HEK293T (cell line): ENCODE results near the gene ZNF740.

Experiments
- ARNT ChIP-seq: fragments of 450-650 bp; IDR thresholded peaks from 2 replicates; pipeline ENCODE4 v1.6.1; 2017; ENCODE audit warnings: mild to moderate bottlenecking
- CTBP1 ChIP-seq: fragments of 450-650 bp; IDR thresholded peaks from 2 replicates; pipeline ENCODE4 v1.6.1; 2016; ENCODE audit warnings: borderline replicate concordance
- FOXA1 ChIP-seq: fragments of 450-650 bp; IDR thresholded peaks from 2 replicates; pipeline ENCODE4 v1.6.1; 2016; ENCODE audit warnings: mild to moderate bottlenecking
- FOXK2 ChIP-seq: fragments of 450-650 bp; IDR thresholded peaks from 2 replicates; pipeline ENCODE4 v1.6.1; 2016; ENCODE audit warnings: mild to moderate bottlenecking
- FOXM1 ChIP-seq: fragments of 450-650 bp; IDR thresholded peaks from 2 replicates; pipeline ENCODE4 v1.6.1; 2017; ENCODE audit warnings: mild to moderate bottlenecking, borderline replicate concordance
- HDGF ChIP-seq: fragments of 450-650 bp; IDR thresholded peaks from 2 replicates; pipeline ENCODE4 v1.6.1; 2017; ENCODE audit warnings: antibody characterized with exemption, borderline replicate concordance
- L3MBTL2 ChIP-seq: fragments of 450-650 bp; conservative IDR thresholded peaks from 2 replicates; pipeline ENCODE4 v1.6.1; 2016; ENCODE audit warnings: mild to moderate bottlenecking
- NFRKB ChIP-seq: fragments of 450-650 bp; IDR thresholded peaks from 2 replicates; pipeline ENCODE4 v1.6.1; 2016; ENCODE audit warnings: mild to moderate bottlenecking, moderate library complexity
- SP1 ChIP-seq: fragments of 450-650 bp; IDR thresholded peaks from 2 replicates; pipeline ENCODE4 v1.6.1; 2017
- SUZ12 ChIP-seq: fragments of 450-650 bp; IDR thresholded peaks from 2 replicates; pipeline ENCODE4 v1.6.1; 2016; ENCODE audit warnings: mild to moderate bottlenecking
- TARDBP ChIP-seq: fragments of 450-650 bp; IDR thresholded peaks from 2 replicates; pipeline ENCODE4 v1.6.1; 2016
- ZNF384 ChIP-seq: fragments of 450-650 bp; IDR thresholded peaks from 2 replicates; pipeline ENCODE4 v1.6.1; 2016

- TF ChIP-seq FOXM1: no peak
- no peak for TF ChIP-seq TARDBP
- TF ChIP-seq CTBP1: no peak
- no peak for TF ChIP-seq ZNF384
- no peak for TF ChIP-seq HDGF
- TF ChIP-seq SP1: no peak
- TF ChIP-seq NFRKB: no peak
- TF ChIP-seq FOXA1: no peak
- TF ChIP-seq SUZ12: no peak
- TF ChIP-seq L3MBTL2: no peak
- TF ChIP-seq ARNT: no peak
- no peak for TF ChIP-seq FOXK2
Measured at GRCh38 chr12:53215497-53215896, 35.0 kb downstream of the ZNF740 start.
